ENCODE measurements around the gene TIAM2.
A peak's percentile ranks its signal among the peaks of the same experiment; 100 is the strongest.
"Not testable (repeated sequence)": the region's sequence is repeated elsewhere in the genome, so short reads cannot be mapped to it uniquely, and the experiment has no call there.

Gene TIAM2

GRCh38 chr6:155066921-155067680, 72.0 kb downstream of the TIAM2 start:
- no peak for DNase-seq

GRCh38 chr6:155067956-155068615, 73.0 kb downstream of the TIAM2 start:
- no peak for DNase-seq

- DNase-seq: no peak
These were observed 74.4 kb downstream of the TIAM2 start for GRCh38 chr6:155069543-155069942.

GRCh38 chr6:155075930-155076695, 81.0 kb downstream of the TIAM2 start:
- DNase-seq: no peak

GRCh38 chr6:155077331-155077730, 82.2 kb downstream of the TIAM2 start:
- no peak for DNase-seq

- DNase-seq: no peak
These were observed 82.7 kb downstream of the TIAM2 start for GRCh38 chr6:155077784-155078183.

GRCh38 chr6:155078331-155078745, 83.2 kb downstream of the TIAM2 start:
- no peak for DNase-seq

GRCh38 chr6:155079985-155080452, 84.9 kb downstream of the TIAM2 start:
- no peak for DNase-seq

- no peak for DNase-seq
These were observed 86.0 kb downstream of the TIAM2 start for GRCh38 chr6:155080881-155081845.

GRCh38 chr6:155084431-155085123, 89.5 kb downstream of the TIAM2 start:
- no peak for DNase-seq

GRCh38 chr6:155085582-155086257, 90.6 kb downstream of the TIAM2 start:
- DNase-seq: no peak

- DNase-seq: no peak
These were observed 93.7 kb downstream of the TIAM2 start for GRCh38 chr6:155088856-155089255.

GRCh38 chr6:155089746-155090145, 94.6 kb downstream of the TIAM2 start:
- no peak for DNase-seq

- DNase-seq: no peak
These were observed 95.1 kb downstream of the TIAM2 start for GRCh38 chr6:155090166-155090565.

GRCh38 chr6:155091756-155092155, 96.6 kb downstream of the TIAM2 start:
- no peak for DNase-seq

GRCh38 chr6:155093430-155093829, 98.3 kb downstream of the TIAM2 start:
- no peak for DNase-seq

- DNase-seq: peak; percentile 34
These were observed 105.0 kb downstream of the TIAM2 start for GRCh38 chr6:155100087-155100486.

- DNase-seq: no peak
These were observed 105.5 kb downstream of the TIAM2 start for GRCh38 chr6:155100591-155100990.

- not testable (repeated sequence) for DNase-seq
These were observed 108.0 kb downstream of the TIAM2 start for GRCh38 chr6:155103083-155103645.

- no peak for DNase-seq
These were observed 108.8 kb downstream of the TIAM2 start for GRCh38 chr6:155103816-155104366.

All from COR-L47 (cell line).